Measurements from ENCODE around the gene ZNF462.

DNA sequence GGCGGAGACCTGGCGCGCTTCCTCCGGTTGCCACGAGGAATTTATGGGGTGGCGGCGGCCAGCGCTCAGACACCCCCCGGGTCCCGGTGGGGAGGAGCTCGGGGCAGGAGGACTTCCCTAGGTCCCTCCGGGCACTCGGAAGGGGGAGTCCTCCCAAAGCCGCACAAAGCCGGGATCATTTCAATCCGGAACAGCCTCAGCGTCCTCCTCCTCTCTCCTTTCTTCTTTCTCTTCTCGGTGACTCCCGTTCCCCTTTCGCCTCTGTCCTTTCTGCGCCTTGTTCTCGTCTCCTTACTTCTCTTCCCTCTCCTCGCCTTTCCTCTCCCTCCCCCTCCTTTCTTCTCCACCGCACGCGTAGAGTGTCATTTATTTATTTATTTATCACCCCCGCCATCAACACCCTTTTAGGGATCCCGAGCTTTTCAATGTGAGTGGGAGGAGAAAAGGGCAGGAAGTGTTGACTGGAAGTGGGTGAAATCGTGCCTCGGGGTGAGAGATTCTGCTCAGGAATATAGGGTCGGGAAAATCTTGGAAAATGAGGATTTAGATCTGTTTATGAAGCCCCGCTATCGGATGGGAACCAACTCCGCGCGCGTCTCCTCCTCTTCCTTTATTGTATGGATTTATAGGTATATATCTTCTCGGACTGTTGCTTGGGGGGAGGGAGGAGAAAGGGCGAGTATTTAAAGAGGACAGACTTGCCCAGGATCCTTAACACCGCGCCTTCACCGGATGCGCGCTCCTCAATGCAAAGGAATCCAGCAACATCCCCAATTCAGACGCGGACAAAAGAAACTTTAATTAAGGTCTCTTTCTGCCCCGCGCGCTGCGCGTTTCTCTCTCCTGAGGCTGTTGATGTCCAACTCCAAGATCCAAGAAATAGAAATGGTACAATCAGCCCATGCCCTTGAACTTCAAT lies 2.0 kb upstream of the ZNF462 start:
- no peak for TF ChIP-seq RAD21 (IDR thresholded peaks at IDR 0.05; ENCODE audit: low read depth)
- no peak for TF ChIP-seq CEBPB (IDR thresholded peaks at IDR 0.05)
- TF ChIP-seq TCF12 (IDR thresholded peaks at IDR 0.05; ENCODE audit: low read depth), result no peak
- no peak for TF ChIP-seq TEAD4 (IDR thresholded peaks at IDR 0.05)
- TF ChIP-seq EP300 (IDR thresholded peaks at IDR 0.05; ENCODE audit: borderline replicate concordance), result no peak
- TF ChIP-seq EGR1 (IDR thresholded peaks at IDR 0.05), result no peak
- TF ChIP-seq, protein P1, sequence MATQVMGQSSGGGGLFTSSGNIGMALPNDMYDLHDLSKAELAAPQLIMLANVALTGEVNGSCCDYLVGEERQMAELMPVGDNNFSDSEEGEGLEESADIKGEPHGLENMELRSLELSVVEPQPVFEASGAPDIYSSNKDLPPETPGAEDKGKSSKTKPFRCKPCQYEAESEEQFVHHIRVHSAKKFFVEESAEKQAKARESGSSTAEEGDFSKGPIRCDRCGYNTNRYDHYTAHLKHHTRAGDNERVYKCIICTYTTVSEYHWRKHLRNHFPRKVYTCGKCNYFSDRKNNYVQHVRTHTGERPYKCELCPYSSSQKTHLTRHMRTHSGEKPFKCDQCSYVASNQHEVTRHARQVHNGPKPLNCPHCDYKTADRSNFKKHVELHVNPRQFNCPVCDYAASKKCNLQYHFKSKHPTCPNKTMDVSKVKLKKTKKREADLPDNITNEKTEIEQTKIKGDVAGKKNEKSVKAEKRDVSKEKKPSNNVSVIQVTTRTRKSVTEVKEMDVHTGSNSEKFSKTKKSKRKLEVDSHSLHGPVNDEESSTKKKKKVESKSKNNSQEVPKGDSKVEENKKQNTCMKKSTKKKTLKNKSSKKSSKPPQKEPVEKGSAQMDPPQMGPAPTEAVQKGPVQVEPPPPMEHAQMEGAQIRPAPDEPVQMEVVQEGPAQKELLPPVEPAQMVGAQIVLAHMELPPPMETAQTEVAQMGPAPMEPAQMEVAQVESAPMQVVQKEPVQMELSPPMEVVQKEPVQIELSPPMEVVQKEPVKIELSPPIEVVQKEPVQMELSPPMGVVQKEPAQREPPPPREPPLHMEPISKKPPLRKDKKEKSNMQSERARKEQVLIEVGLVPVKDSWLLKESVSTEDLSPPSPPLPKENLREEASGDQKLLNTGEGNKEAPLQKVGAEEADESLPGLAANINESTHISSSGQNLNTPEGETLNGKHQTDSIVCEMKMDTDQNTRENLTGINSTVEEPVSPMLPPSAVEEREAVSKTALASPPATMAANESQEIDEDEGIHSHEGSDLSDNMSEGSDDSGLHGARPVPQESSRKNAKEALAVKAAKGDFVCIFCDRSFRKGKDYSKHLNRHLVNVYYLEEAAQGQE (IDR thresholded peaks at IDR 0.05; ENCODE audit: low read depth), result no peak

Measured in Ishikawa (cell line).